HG03175 (cell line): Measurements from ENCODE around the gene MAML2.

Experiments
- ATAC-seq: cut with Tn5 transposase; IDR thresholded peaks from one replicate; pipeline ENCODE4 v1.9.1; 2021; ENCODE audit warnings: mild to moderate bottlenecking, moderate library complexity; ENCODE audit not compliant: unreplicated experiment

The MAML2 gene

GRCh38 chr11:96339706-96340554 lies 3.1 kb downstream of the MAML2 start:
- ATAC-seq: no peak

GRCh38 chr11:96338910-96339705 lies 3.9 kb downstream of the MAML2 start:
- peak; percentile 44 for ATAC-seq

- ATAC-seq: no peak
Measured at GRCh38 chr11:96337541-96338431, 5.2 kb downstream of the MAML2 start.

GRCh38 chr11:96335388-96335787 lies 7.6 kb downstream of the MAML2 start:
- ATAC-seq: no peak

- no peak for ATAC-seq
Measured at GRCh38 chr11:96334219-96334618, 8.8 kb downstream of the MAML2 start.

- ATAC-seq: no peak
Measured at GRCh38 chr11:96333191-96333719, 9.7 kb downstream of the MAML2 start.

- no peak for ATAC-seq
Measured at GRCh38 chr11:96332126-96332771, 10.7 kb downstream of the MAML2 start.

- no peak for ATAC-seq
Measured at GRCh38 chr11:96331699-96332116, 11.3 kb downstream of the MAML2 start.

- no peak for ATAC-seq
Measured at GRCh38 chr11:96330511-96330859, 12.5 kb downstream of the MAML2 start.

GRCh38 chr11:96329855-96330510 lies 13.0 kb downstream of the MAML2 start:
- ATAC-seq: no peak

GRCh38 chr11:96329419-96329818 lies 13.6 kb downstream of the MAML2 start:
- no peak for ATAC-seq

- no peak for ATAC-seq
Measured at GRCh38 chr11:96328395-96329010, 14.5 kb downstream of the MAML2 start.

GRCh38 chr11:96326959-96327358 lies 16.0 kb downstream of the MAML2 start:
- no peak for ATAC-seq

- no peak for ATAC-seq
Measured at GRCh38 chr11:96324912-96325311, 18.1 kb downstream of the MAML2 start.

GRCh38 chr11:96323642-96323985 lies 19.4 kb downstream of the MAML2 start:
- ATAC-seq: no peak

GRCh38 chr11:96322775-96323641 lies 20.0 kb downstream of the MAML2 start:
- no peak for ATAC-seq

- no peak for ATAC-seq
Measured at GRCh38 chr11:96321091-96321490, 21.9 kb downstream of the MAML2 start.

- ATAC-seq: no peak
Measured at GRCh38 chr11:96319898-96320656, 22.9 kb downstream of the MAML2 start.
